GM12801 (cell line): Measurements from ENCODE around the gene WWTR1.

Experiments
- TF ChIP-seq, protein P1 (sequence below): IDR thresholded peaks from one replicate; pipeline ENCODE4 v1.5.1; 2011; ENCODE audit warnings: control low read depth; ENCODE audit not compliant: insufficient read length; ENCODE audit errors: extremely low read depth

The WWTR1 gene

DNA sequence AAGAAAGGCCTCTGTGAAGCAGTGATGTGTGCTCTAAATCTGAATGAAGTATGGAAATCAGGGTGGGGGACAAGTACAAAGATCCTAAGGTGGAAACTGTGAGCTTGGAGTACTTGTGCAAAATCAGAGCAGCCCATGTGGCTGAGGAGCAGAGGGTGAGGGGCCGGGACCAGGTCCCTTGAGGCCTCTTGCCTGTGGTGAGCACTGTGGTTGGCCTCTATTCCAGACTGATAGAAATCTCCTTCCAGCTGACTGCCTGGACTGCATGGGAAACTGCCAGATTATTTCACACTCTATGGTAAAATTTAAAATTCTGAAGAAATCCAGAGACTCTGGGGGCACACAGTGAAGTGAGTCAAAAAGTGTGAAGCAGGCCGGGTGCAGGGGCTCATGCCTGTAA, 101.9 kb downstream of the WWTR1 start:
- TF ChIP-seq, protein P1, sequence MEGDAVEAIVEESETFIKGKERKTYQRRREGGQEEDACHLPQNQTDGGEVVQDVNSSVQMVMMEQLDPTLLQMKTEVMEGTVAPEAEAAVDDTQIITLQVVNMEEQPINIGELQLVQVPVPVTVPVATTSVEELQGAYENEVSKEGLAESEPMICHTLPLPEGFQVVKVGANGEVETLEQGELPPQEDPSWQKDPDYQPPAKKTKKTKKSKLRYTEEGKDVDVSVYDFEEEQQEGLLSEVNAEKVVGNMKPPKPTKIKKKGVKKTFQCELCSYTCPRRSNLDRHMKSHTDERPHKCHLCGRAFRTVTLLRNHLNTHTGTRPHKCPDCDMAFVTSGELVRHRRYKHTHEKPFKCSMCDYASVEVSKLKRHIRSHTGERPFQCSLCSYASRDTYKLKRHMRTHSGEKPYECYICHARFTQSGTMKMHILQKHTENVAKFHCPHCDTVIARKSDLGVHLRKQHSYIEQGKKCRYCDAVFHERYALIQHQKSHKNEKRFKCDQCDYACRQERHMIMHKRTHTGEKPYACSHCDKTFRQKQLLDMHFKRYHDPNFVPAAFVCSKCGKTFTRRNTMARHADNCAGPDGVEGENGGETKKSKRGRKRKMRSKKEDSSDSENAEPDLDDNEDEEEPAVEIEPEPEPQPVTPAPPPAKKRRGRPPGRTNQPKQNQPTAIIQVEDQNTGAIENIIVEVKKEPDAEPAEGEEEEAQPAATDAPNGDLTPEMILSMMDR, result no peak

GRCh38 chr3:149554826-149555225, 103.0 kb downstream of the WWTR1 start:
- TF ChIP-seq, protein P1, result no peak

GRCh38 chr3:149553781-149554451, 103.9 kb downstream of the WWTR1 start:
- TF ChIP-seq, protein P1, result no peak

GRCh38 chr3:149552700-149553099, 105.1 kb downstream of the WWTR1 start:
- TF ChIP-seq, protein P1, result no peak

GRCh38 chr3:149551500-149551899, 106.3 kb downstream of the WWTR1 start:
- TF ChIP-seq, protein P1, result no peak

DNA sequence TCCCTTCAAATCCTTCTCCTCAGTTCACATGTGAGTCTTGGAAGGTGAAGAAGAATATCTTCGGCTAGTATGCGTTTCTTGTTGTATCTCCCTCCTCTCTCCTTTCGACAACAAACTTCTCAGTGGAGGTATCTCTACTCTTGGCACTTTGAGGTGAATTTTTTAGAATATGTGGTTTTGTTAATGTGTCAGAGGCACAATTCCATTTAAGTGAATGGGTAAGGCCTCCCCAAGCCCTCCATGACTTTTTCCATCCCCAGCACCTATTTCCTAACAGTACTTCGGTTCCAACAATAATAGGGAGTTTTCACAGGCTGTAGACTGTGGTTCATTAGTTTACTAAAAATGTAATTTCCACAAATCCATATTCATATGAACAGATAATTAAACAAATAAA, 109.2 kb downstream of the WWTR1 start:
- TF ChIP-seq, protein P1, result no peak

GRCh38 chr3:149547954-149548668, 109.7 kb downstream of the WWTR1 start:
- TF ChIP-seq, protein P1, result no peak
